IPS DF 6.9 (cell line): ENCODE data around the gene IL12A.

Experiments
- DNase-seq: peaks from one replicate; pipeline ENCODE4 v3.0.0-alpha.2; 2013; ENCODE audit warnings: low read depth, low spot score
- H3K27ac ChIP-seq: one replicate; pipeline ENCODE4 v1.5.1; 2013; ENCODE audit warnings: low read length, control low read depth
- H3K27me3 ChIP-seq: 2 replicates; pipeline ENCODE4 v1.6.1; 2013; ENCODE audit warnings: mild to moderate bottlenecking, low read length; ENCODE audit not compliant: control insufficient read depth, insufficient read depth
- H3K36me3 ChIP-seq: 2 replicates; pipeline ENCODE4 v1.6.1; 2013; ENCODE audit warnings: low read length; ENCODE audit not compliant: control insufficient read depth, insufficient read depth
- H3K4me1 ChIP-seq: 2 replicates; pipeline ENCODE4 v1.6.1; 2013; ENCODE audit warnings: low read length; ENCODE audit not compliant: control insufficient read depth, insufficient read depth
- H3K4me3 ChIP-seq: 2 replicates; pipeline ENCODE4 v1.5.1; 2013; ENCODE audit warnings: mild to moderate bottlenecking, low read length
- H3K9me3 ChIP-seq: 2 replicates; pipeline ENCODE4 v1.6.1; 2013; ENCODE audit warnings: low read length, inconsistent platforms; ENCODE audit not compliant: control insufficient read depth, insufficient read depth
- WGBS: extraction: QIAGEN DNeasy Blood & Tissue Kit; methylation state at CpG from one replicate; pipeline ENCODE4 v1.1.7; 2013; ENCODE audit warnings: mixed read lengths, missing lambda C conversion rate; ENCODE audit not compliant: insufficient read length, insufficient coverage; 5-methylcytosine and 5-hydroxymethylcytosine counted together

IL12A gene

GRCh38 chr3:159960188-159961148 is 28.2 kb upstream of the IL12A start:
- H3K27me3 ChIP-seq, result no peaks in the 10 kb centered on the region
- no peaks in the 10 kb centered on the region for H3K9me3 ChIP-seq
- no CpG with 5 or more reads among the region's 11 CpGs for WGBS
- H3K4me1 ChIP-seq, result no peaks in the 10 kb centered on the region
- H3K27ac ChIP-seq, result no peak overlapping the region
- H3K4me3 ChIP-seq, result no peak overlapping the region
- no peak for DNase-seq
- no peaks in the 10 kb centered on the region for H3K36me3 ChIP-seq

GRCh38 chr3:159964166-159964973 is 24.3 kb upstream of the IL12A start:
- Histone ChIP-seq H3K4me3 (no peak overlapping the region), H3K4me1 (no peaks in the 10 kb centered on the region), H3K9me3 (no peaks in the 10 kb centered on the region), H3K36me3 (no peaks in the 10 kb centered on the region), H3K27ac (no peak overlapping the region), H3K27me3 (no peaks in the 10 kb centered on the region)
- no CpG with 5 or more reads among the region's 7 CpGs for whole genome bisulfite sequencing
- DNase-seq, result no peak

GRCh38 chr3:159971311-159971710 is 17.3 kb upstream of the IL12A start:
- Histone ChIP-seq H3K9me3 (no peaks in the 10 kb centered on the region), H3K27me3 (no peaks in the 10 kb centered on the region), H3K4me1 (no peaks in the 10 kb centered on the region), H3K36me3 (no peaks in the 10 kb centered on the region), H3K27ac (no peak overlapping the region), H3K4me3 (no peak overlapping the region)
- no CpG with 5 or more reads among the region's 7 CpGs for WGBS
- DNase-seq, result no peak

- Histone ChIP-seq H3K4me3 (no peak overlapping the region), H3K27ac (no peak overlapping the region), H3K27me3 (no peaks in the 10 kb centered on the region), H3K4me1 (no peaks in the 10 kb centered on the region), H3K36me3 (no peaks in the 10 kb centered on the region), H3K9me3 (no peaks in the 10 kb centered on the region)
- no CpG with 5 or more reads among the region's 6 CpGs for WGBS
- no peak for DNase-seq
Measured at GRCh38 chr3:159977295-159977694, 11.3 kb upstream of the IL12A start.

GRCh38 chr3:159978353-159978752 is 10.3 kb upstream of the IL12A start:
- Histone ChIP-seq H3K9me3 (no peaks in the 10 kb centered on the region), H3K27me3 (no peaks in the 10 kb centered on the region), H3K4me1 (no peaks in the 10 kb centered on the region), H3K4me3 (no peak overlapping the region), H3K36me3 (no peaks in the 10 kb centered on the region), H3K27ac (no peak overlapping the region)
- no peak for DNase-seq
- no CpG with 5 or more reads among the region's 3 CpGs for WGBS

- Histone ChIP-seq H3K27ac (no peak overlapping the region), H3K27me3 (no peaks in the 10 kb centered on the region), H3K9me3 (no peaks in the 10 kb centered on the region), H3K4me1 (no peaks in the 10 kb centered on the region), H3K4me3 (no peak overlapping the region), H3K36me3 (no peaks in the 10 kb centered on the region)
- DNase-seq, result no peak
- WGBS, result no CpG with 5 or more reads among the region's 1 CpG
Measured at GRCh38 chr3:159978918-159979703, 9.5 kb upstream of the IL12A start.

- no peaks in the 10 kb centered on the region for H3K36me3 ChIP-seq
Measured at GRCh38 chr3:159982442-159982974, 6.1 kb upstream of the IL12A start.

GRCh38 chr3:159987291-159987711 is 1.3 kb upstream of the IL12A start:
- Histone ChIP-seq H3K4me1 (no peaks in the 10 kb centered on the region), H3K9me3 (no peaks in the 10 kb centered on the region), H3K27ac (no peak overlapping the region), H3K27me3 (no peaks in the 10 kb centered on the region), H3K36me3 (no peaks in the 10 kb centered on the region), H3K4me3 (no peak overlapping the region)
- WGBS, result no CpG with 5 or more reads among the region's 5 CpGs
- no peak for DNase-seq

More at GRCh38 chr3:159982442-159982974, 6.1 kb upstream of the IL12A start:
- H3K4me1 ChIP-seq, result no peaks in the 10 kb centered on the region
- WGBS, result no CpG with 5 or more reads among the region's 4 CpGs
- no peaks in the 10 kb centered on the region for H3K9me3 ChIP-seq
- H3K27ac ChIP-seq, result no peak overlapping the region
- H3K4me3 ChIP-seq, result no peak overlapping the region
- no peak for DNase-seq
- no peaks in the 10 kb centered on the region for H3K27me3 ChIP-seq

- Histone ChIP-seq H3K4me3 (no peak overlapping the region), H3K27ac (no peak overlapping the region)
- DNase-seq, result no peak
Measured at GRCh38 chr3:159989973-159990846, 1.6 kb downstream of the IL12A start.

More at GRCh38 chr3:159989973-159990846, 1.6 kb downstream of the IL12A start:
- no peaks in the 10 kb centered on the region for H3K36me3 ChIP-seq
- WGBS, result no CpG with 5 or more reads among the region's 5 CpGs
- no peaks in the 10 kb centered on the region for H3K4me1 ChIP-seq
- H3K9me3 ChIP-seq, result no peaks in the 10 kb centered on the region
- no peaks in the 10 kb centered on the region for H3K27me3 ChIP-seq
